ENCODE data around the gene VPS13D.

VPS13D gene

GRCh38 chr1:12407050-12407961, 177.5 kb downstream of the VPS13D start:
- peak in 1 of 42 donors; percentile 18 for DNase-seq
- intact Hi-C loops (cut with DNase I): loop anchor here (5.0 kb wide), 1 partner anchor 210 kb away; the partner anchor contains the start of gene DHRS3

GRCh38 chr1:12407962-12408454, 178.2 kb downstream of the VPS13D start:
- no peak for DNase-seq
- intact Hi-C loops (cut with DNase I): loop anchor here (5.0 kb wide), 1 partner anchor 209 kb away; the partner anchor contains the start of gene DHRS3

GRCh38 chr1:12408662-12409061, 178.8 kb downstream of the VPS13D start:
- intact Hi-C loops (cut with DNase I): loop anchor here (5.0 kb wide), 1 partner anchor 209 kb away; the partner anchor contains the start of gene DHRS3
- no peak for DNase-seq

GRCh38 chr1:12409681-12410080, 179.9 kb downstream of the VPS13D start:
- intact Hi-C loops (cut with DNase I): loop anchor here (5.0 kb wide), 1 partner anchor 208 kb away; the partner anchor contains the start of gene DHRS3
- peak in 1 of 42 donors; percentile 15 for DNase-seq

GRCh38 chr1:12410351-12410750, 180.5 kb downstream of the VPS13D start:
- DNase-seq: no peak
- intact Hi-C loops (cut with DNase I): no loop called here

DNA sequence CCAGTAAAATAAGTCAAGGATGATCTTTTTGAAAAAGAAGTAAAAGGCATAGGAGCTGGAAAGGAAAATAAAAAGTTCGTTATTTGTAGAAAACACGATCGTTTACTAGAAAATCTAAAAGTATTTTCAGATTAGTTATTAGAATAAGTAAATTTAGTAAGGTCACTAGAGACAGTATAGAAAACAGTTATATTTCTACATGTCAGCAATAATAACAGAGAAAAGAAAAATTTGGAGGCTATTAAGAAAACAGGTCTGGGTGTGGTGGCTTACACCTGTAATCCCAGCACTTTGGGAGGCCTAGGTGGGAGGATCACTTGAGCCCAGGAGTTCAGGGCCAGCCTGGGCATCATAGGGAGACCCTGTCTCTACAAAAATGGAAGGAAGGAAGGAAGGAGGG, 181.3 kb downstream of the VPS13D start:
- intact Hi-C loops (cut with DNase I): no loop called here

DNA sequence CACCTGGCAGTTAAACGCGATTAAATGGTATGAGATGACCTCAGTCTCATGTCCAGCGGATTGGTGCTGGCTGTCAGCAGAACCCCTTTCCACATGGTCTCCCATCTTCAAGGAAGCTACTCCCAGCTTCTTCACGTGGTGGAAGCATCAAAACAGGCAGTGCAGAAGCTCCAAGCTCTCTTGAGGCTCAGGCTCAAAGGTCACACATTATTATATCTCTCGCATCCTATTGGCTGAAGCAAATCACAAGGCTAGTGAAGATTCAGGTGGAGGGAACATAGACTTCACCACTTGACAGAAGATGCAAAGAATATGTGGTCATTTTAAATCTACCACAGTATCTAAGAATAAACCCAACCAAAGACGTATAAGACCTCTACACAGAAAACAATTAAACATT, 181.9 kb downstream of the VPS13D start:
- DNase-seq: no peak
- intact Hi-C loops (cut with DNase I): no loop called here

More for the DNA sequence above, 181.3 kb downstream of the VPS13D start:
- no peak for DNase-seq

GRCh38 chr1:12412439-12412838, 182.6 kb downstream of the VPS13D start:
- no peak for DNase-seq

GRCh38 chr1:12413664-12414410, 184.0 kb downstream of the VPS13D start:
- intact Hi-C loops (cut with DNase I): no loop called here

More at GRCh38 chr1:12412439-12412838, 182.6 kb downstream of the VPS13D start:
- intact Hi-C loops (cut with DNase I): no loop called here

GRCh38 chr1:12414444-12415018, 184.7 kb downstream of the VPS13D start:
- peak in 7 of 42 donors; percentile 10 to 61 (median 30) for DNase-seq
- intact Hi-C loops (cut with DNase I): no loop called here

More at GRCh38 chr1:12413664-12414410, 184.0 kb downstream of the VPS13D start:
- no peak for DNase-seq

GRCh38 chr1:12415038-12415466, 185.2 kb downstream of the VPS13D start:
- intact Hi-C loops (cut with DNase I): no loop called here
- DNase-seq: no peak

- intact Hi-C loops (cut with DNase I): no loop called here
- no peak for DNase-seq
These were observed 186.3 kb downstream of the VPS13D start for GRCh38 chr1:12416101-12416500.

DNA sequence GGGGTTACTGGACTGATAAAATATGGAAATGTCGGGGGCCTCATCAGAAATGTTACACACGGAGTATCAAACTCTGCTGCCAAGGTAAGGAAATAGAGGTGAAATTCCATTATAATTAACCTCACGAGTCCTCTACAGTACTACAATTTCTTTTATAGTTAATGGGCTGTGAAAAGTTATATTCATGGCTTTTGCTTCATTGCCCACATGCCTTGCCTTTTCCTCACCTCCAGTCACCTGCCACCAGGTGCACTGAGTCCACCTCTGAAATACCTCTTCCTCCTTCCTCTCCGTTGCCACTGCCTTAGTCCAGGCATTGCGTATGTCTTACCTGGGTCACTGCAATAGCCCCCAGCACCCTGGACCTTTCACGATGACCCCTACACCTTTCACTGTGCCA, 186.9 kb downstream of the VPS13D start:
- DNase-seq: no peak
- intact Hi-C loops (cut with DNase I): no loop called here

DNA sequence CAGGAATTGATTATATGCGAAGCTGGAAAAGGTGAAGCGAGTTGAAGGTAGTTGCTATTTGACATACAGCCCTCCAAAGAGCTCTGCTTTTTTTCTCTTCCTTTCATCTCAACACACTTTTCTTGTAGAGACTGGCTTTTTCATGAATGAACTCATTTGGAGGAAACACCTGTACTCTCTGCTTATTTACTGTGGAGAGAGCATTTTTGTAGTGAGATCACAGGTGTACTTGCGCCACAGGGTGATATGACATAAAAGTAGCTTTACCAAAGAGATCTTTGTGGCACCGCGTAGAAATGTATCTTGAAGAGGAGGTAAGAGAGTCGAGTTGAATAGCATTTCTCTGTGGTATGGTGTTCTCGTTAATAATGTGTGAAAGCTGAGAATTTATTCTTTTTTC, 187.6 kb downstream of the VPS13D start:
- intact Hi-C loops (cut with DNase I): no loop called here
- DNase-seq: no peak

DNA sequence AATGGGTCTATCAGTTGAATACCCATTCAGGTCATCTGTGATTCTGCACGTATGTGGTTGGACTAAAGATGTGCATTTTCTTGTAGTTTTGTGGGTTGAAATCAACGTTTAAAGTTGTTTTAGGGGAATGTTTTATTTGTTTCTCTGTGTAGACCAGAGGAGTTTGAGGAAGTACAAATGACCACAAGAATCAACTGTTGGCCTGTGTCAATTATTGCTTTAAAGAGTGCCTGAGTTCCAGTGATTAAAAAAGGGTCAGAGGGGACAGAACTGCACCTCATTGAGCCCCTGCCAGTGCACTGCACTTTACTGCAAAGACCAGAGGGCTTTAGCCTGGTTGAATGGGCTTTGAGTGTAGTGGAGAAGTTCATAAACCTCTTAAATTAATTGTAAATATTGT, 190.3 kb downstream of the VPS13D start:
- DNase-seq: no peak
- intact Hi-C loops (cut with DNase I): no loop called here

- intact Hi-C loops (cut with DNase I): no loop called here
- no peak for DNase-seq
These were observed 192.7 kb downstream of the VPS13D start for GRCh38 chr1:12422488-12422887.

GRCh38 chr1:12424087-12424529, 194.3 kb downstream of the VPS13D start:
- intact Hi-C loops (cut with DNase I): no loop called here
- DNase-seq: no peak

DNA sequence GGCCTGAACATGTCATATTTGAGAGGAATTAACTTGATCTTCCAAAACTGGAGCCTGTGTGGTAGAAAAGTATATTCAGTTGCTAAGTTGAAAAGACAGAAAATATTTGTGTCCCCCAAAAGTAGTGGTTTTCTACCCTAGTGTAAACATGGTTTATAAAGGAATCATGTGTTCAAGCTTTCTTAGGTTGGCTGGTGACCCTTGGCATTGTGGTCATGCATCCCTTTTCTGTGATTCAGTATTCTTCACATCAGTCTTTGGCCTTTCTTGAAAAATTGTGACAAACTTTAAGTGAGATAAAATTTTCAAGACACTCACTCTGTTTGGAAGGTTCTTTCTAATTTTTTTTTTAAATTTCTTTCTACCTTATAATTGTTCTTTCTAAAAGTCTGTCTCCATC, 195.0 kb downstream of the VPS13D start:
- intact Hi-C loops (cut with DNase I): no loop called here
- DNase-seq: no peak

DNA sequence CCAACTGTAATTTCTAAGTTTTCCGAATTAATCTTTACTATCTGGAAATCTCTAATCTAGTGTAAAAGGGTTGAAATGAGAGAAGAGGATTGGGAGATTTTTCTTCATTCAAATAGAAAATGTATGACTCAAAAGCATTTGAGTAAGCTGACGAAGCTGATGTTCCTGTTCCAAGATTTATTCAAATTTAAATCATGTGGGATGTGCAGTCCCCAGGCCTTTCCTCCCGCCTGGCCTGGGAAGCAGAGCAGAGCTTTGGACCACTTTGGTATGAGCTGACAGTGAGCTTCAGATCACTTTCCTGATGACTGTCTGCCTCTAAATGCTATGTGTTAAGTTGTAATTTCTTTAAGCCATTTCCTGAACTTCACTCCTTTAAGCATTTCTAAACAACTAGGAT, 196.2 kb downstream of the VPS13D start:
- intact Hi-C loops (cut with DNase I): no loop called here
- DNase-seq: peak in 6 of 42 donors; percentile 26 to 71 (median 40)

All from head of caudate nucleus (tissue), 42 donors.